Skeletal muscle cell (primary cell): ENCODE results near the gene SDC3.

Experiments used
- DNase-seq: peaks from one replicate; pipeline ENCODE4 v3.0.0-alpha.2; 2010; ENCODE audit warnings: low read depth
- H3K4me3 ChIP-seq: 2 replicates; pipeline ENCODE4 v1.5.1; 2011; ENCODE audit warnings: low read depth, mild to moderate bottlenecking, control low read depth, low read length, moderate library complexity

Gene SDC3

DNA sequence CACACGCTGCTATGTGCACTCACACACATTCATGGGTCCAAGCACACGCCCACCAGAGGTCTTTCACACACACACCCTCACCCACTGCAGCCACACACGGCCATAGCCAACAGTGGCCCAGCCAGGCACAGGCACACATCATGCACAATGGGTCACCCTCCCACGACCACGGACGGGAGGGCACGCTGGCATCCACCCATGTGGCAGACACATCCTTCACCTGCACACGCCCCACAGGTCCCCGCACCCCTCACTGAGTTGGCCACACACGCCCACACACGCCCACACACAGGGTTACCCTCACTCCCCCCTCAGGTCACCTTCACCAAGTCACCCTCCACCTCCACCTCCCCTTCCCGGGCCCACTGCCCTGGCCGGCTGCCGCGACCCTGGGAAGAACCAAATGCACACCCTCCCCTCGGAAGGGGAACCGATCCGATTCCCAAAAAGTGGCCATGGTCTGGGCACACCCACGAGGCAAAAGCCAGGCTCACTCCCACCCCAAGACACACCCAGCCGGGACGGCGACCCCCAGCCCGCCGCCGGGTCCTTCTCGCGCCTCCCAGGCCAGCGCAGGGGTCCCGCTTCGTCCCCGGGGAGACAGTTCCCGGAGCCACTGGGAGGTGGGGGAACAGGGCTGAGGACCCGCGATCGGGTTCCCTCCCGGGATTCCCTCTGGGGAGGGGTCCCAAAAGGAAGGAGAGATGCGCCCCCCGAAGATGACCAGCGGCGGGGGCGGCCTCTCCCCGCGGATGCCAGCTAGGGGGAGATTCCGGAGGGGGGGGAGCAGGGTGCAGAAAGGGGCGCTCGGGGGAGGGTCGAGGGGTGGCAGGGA, 860 bp downstream of the SDC3 start:
- no peak for DNase-seq
- H3K4me3 ChIP-seq, result peak overlapping the region; percentile 68

- peak overlapping the region; percentile 68 for H3K4me3 ChIP-seq
- no peak for DNase-seq
Observed at GRCh38 chr1:30906631-30907441, 1.7 kb downstream of the SDC3 start.

- no peak overlapping the region for H3K4me3 ChIP-seq
- DNase-seq, result no peak
Observed at GRCh38 chr1:30905916-30906620, 2.5 kb downstream of the SDC3 start.

- H3K4me3 ChIP-seq, result no peak overlapping the region
- no peak for DNase-seq
Observed at GRCh38 chr1:30905403-30905802, 3.2 kb downstream of the SDC3 start.

DNA sequence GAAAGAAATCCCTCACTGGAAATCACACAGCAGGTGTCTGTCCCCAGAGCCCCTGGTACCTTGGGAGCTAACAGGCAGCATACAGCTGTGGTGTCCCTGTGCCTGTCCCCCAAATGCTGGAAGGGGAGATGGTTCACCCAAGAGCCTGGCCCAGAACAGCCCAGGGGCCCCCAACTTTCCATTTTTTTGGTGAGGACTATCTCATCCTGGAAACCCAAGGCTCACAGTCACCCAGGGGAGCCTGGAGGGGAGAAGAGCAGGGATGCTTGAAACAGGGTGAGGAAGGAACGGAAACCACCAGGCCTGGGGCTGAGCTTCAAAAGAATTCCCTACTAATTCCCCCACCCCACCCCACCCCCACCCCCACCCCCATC, 3.6 kb downstream of the SDC3 start:
- no peak for DNase-seq
- H3K4me3 ChIP-seq, result no peak overlapping the region

DNA sequence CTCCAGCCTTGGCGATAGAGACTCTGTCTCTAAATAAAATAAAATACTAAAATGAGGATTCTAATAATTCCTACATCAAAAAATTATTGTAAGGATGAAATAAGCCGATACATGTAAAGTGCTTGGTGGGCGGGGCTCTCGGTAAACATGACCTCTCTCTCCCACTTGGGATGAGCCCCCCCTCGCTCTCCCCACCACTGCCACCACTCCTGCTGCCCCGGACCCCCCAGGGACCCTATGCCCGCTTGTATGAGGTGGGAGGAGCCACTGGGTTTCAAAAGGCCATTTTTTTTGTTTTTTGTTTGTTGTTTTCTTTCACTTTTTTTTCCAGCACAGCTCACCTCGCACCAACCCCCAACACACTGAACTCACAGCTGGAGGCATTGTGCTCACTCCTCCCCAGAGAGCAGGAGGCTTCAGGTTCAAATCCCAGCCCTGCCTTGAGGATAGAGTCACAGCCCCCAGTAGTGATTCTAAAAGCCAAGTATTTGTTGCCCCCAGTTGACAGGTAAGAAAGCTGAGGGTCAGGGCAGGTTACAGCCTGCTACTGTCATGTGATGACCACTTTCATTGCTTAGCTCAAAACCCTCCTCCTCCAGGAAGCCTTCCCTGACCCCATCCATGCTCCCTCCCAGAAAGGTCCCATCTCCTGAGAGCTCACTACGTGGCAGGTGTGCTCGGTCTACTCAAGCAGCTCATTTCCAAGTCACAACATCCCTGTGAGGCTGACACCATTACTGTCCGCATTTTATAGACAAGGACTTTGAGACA, 4.2 kb downstream of the SDC3 start:
- no peak for DNase-seq
- H3K4me3 ChIP-seq, result no peak overlapping the region

- H3K4me3 ChIP-seq, result no peak overlapping the region
- no peak for DNase-seq
Observed at GRCh38 chr1:30903343-30904034, 5.1 kb downstream of the SDC3 start.

- H3K4me3 ChIP-seq, result no peak overlapping the region
- DNase-seq, result no peak
Observed at GRCh38 chr1:30902593-30903290, 5.8 kb downstream of the SDC3 start.

- DNase-seq, result no peak
Observed at GRCh38 chr1:30901798-30902581, 6.6 kb downstream of the SDC3 start.

GRCh38 chr1:30900931-30901560, 7.5 kb downstream of the SDC3 start:
- no peak for DNase-seq
- H3K4me3 ChIP-seq, result no peak overlapping the region

More at GRCh38 chr1:30901798-30902581, 6.6 kb downstream of the SDC3 start:
- no peak overlapping the region for H3K4me3 ChIP-seq

DNA sequence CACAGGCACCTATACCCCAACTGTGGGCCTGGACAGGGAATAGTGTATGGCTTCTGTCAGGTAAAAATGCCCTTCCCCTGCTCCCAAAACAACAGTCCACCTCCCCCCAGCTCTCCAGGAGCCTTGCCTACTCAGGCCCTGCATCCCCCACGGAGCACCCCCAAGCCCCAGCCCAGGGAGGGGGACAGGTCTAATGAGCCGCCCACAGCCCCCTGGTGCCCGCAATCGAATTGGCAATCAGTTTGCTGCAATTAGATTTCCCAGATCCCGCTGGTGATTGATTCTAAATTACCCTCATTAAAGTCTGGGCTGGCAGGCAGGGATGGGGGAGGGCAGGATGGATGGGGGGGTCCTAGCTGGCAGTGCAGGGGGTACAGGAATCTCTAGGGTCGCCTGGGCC, 8.1 kb downstream of the SDC3 start:
- DNase-seq, result no peak
- H3K4me3 ChIP-seq, result no peak overlapping the region

GRCh38 chr1:30899577-30900389, 8.8 kb downstream of the SDC3 start:
- no peak for DNase-seq
- no peak overlapping the region for H3K4me3 ChIP-seq

GRCh38 chr1:30898031-30898815, 10.3 kb downstream of the SDC3 start:
- H3K4me3 ChIP-seq, result no peak overlapping the region
- DNase-seq, result no peak

- no peak for DNase-seq
- H3K4me3 ChIP-seq, result no peak overlapping the region
Observed at GRCh38 chr1:30896905-30897304, 11.7 kb downstream of the SDC3 start.

GRCh38 chr1:30895944-30896660, 12.5 kb downstream of the SDC3 start:
- no peak overlapping the region for H3K4me3 ChIP-seq
- no peak for DNase-seq
